GM20431 (cell line): ENCODE results near the gene BCL2L11.

ENCODE experiments used
- in situ Hi-C: fragments of 300-500 bp; cut with MseI, MboI; formaldehyde crosslinking; loops from one replicate; pipeline ENCODE4 v1.15.0; 2020; ENCODE audit warnings: low sequenced_read_pairs; ENCODE audit not compliant: unreplicated experiment

Gene BCL2L11

DNA sequence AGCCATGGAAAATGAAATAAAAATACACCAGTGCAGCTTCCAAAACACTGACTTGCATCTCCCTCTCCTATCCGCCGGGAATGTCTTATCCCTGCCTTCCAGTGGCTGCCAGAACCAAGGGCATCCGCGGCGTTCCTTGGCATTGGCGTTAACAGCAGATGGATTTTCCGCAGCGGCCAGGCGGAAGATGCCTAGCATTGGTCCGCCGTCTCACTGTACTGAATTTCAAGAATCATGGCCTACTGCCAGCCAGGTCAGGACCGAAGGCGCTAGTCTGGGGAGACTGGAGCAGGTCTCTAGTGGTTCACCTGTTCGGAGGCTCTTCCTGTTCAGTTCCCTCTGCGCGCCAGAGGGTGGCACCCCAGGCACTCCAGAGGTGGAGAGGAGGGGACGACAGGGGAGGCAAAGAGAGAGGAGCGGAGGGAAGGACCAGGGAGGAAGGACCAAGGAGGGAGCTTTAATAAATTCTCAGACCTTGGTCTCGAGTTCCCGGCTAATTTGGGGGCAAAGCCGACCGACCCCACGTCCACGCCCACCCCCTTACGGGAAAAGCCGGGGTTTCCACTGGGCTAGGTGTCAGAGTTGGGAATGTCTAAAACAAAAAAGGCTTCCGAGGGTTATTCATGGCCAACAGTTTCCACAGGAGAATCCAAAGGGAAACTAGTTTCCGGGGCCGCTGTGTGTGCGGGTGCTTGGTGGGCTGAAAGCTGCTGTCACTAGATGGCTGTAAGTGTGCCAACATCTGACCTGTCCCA is 3.7 kb upstream of the BCL2L11 start:
- in situ Hi-C loops, result no loop called here

DNA sequence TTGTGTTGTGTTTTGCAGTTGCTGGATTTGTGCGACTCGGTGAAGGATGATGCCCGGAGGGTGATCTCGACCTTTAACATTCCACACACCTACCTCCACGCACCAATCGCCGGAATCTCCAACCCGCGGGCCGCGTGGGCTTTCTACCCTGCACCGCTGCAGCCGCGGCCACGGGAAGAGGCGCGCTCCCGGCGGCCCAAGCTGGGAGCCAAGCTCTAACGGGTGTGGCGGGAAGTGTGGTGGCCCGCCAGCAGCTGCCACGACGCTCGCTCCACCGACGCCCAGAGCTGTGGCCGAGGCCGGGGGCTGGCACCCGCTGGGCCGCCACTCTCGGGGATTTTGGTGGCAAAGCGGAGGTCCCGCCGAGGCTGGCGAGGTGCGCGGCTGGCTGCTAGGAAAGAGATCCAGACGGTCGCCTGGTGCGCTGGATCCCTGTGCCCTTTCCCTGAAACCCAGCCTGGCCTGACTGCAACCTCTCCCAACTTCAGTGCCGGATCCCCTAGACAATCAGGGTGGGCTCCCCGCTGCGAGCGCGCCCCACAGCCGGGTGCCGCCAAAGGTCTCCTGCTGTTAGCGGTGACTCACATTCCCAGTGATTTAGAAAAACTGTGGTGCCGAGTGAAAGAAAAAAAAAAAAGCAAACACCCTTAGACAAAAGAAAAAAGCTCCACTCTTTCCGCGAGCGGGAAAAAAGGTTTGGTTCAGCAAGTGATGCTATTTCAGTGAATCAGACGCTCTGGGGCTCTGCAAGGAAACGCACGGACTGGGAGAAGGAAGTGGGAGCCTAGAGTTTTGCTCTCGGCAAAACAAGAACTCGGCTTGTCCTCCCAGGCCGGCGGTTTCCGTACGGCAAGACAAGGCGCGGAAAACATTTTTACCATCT is 2.9 kb upstream of the BCL2L11 start:
- in situ Hi-C loops, result no loop called here

DNA sequence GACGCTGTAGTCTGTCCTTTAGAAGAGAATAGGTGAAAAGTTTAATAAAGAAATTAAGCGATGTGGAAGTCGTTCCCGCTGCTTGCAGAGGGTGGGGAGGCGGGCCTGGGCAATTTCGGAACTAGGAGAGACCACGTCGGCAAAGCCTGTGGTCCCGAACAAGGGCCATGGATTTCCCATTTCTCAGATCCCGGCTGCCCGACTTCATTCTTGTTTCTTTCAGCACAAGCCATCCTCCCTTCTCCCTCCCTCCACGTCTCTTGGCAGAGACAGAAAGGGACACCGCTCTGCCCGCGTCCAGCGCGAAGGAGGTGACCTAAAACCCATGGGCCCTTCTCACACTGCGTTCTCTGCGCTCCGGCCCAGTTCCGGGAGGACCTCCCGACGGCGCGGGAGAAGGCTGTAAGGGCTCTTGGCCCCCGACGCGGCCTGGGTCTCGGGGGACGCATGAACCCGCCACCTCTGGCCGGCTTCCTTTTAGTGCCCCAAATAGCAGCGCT is 2.2 kb upstream of the BCL2L11 start:
- in situ Hi-C loops, result no loop called here

DNA sequence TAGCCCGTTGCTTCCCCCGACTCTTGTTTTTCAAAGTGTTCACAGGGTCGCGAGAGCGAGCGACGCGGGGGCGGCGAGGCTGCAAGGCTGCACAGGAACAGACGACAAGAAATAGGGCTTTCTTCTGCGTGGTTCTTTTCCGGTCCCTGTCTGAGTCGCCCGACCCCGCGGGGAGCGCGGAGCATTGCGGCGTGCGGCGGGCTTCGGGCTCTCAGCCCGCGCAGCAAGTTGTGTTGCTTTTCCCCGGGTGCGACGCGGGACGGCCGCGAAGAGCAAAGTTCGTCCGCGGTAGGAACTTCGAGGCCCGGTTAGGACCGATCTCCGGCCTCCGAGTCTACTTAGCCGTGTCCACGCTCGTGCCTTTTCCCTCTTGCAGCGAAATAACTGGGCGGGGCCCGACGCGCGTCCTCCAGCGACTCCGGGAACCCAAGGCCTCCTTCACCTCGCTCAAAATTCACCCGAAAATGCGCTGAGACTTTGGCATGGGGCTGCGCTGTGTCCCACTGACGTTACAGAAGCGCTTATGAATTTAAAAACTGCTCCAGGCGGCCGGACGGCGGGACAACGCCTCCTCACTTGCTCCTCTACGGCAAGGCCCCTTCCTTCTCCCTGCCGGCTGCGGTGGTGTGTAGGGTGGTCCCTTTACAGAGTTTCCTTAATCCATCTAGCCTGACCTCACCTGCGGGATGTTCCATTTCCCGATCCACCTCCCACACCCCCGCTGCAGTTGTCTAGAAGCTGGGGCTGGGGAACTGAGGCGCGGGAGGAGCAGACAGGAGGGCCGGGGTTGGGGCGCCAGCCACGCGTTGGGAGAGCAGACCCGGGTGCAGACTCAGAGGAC is 1.5 kb upstream of the BCL2L11 start:
- in situ Hi-C loops, result no loop called here

GRCh38 chr2:111119822-111120252 is 877 bp upstream of the BCL2L11 start:
- in situ Hi-C loops, result no loop called here

DNA sequence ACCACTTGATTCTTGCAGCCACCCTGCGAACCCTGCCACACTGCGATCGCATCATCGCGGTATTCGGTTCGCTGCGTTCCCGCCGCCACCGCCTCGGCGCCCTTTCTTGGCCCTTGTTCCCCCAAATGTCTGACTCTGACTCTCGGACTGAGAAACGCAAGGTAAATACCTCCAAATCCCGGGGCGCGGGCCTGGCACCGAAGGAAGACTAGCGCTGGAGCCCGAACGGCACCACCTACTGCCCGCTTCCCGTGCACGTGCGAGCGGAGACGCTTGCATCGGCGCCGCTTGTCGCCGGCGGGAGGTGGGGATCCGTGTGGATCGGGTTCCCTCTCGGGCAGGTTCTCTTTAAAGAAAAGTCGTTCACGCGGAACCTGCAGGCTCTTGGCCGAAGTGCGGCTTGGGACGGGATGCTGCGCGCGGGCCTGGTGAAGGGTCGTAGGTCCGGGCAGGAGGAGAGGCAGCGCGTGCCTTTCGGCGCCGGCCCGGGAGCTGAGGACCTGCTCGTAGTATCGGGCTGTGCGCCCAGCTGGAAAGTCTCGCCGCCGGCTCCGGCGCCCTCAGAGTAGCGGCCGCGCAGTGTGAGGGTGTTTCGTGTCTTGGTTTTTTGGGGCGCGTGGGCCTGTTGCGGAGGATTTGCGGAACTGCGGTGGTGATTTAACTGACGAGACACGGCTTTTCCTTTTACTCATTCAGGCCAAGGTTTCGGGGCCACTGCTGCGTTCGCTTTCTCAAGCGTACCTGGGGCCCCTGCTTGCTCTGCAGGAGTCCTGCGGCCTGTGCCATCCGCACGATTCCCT is 514 bp downstream of the BCL2L11 start:
- in situ Hi-C loops, result no loop called here

GRCh38 chr2:111121828-111122630 is 1.3 kb downstream of the BCL2L11 start:
- in situ Hi-C loops, result no loop called here

DNA sequence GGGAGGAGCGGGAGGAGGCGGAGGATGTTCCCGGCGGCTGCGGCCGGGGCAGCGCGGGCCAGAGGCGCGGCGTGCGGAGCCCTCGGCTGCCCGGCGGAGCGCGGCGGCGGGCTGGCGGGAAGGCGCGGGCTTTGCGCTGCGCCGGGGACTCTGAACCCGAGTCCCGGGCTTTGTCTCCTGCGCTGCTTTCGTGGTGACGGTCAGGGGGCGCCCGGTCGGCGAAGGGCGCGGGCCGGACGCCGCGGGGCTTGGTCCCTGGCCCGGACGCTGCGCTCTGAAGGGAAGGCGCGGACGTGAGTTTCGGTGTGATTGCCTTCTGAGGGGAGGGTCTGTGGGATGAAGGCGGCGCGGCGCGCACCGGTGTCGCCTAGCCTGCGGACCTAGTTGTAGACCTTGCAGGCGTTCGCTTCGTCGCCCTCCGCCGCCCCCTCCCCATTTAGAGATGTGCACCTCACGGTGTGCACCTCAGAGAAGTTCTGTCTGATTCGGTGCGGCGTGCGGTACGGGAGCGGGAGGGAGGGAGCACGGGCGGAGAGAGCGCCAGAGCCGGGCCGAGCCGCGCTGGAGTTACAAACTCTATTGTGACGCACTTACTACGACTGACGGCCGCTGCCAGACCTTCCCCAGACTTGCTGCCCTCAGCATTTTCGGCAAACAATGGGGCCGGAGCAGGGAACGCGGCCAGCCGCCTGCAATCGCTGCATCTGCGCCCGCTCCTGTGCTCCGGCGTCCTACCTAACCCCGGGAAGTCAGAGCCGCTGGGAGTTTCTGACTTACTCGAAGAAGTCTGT is 2.1 kb downstream of the BCL2L11 start:
- in situ Hi-C loops, result no loop called here

- in situ Hi-C loops, result no loop called here
These were observed 3.0 kb downstream of the BCL2L11 start for GRCh38 chr2:111123751-111124150.

DNA sequence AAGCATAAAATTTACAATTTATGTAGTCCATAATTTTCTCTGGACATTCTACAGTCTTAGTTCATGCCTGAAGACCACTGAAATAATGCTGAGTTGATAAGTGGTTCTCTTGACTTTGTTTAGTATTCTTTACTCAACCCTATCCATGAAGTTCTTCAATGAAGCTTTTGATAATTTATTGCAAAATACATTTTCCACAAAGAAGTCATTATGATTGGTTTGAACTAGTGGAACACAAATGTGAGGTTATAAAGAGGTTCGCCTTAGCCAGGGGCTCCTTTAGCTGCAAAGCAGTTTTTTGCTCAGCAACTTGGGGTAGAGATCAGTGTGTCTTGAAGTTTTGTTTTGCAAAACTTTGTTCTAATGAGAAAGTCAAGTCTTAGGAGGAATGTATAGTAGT is 5.9 kb downstream of the BCL2L11 start:
- in situ Hi-C loops, result no loop called here

- in situ Hi-C loops, result no loop called here
These were observed 6.6 kb downstream of the BCL2L11 start for GRCh38 chr2:111127351-111127750.

- in situ Hi-C loops, result no loop called here
These were observed 7.4 kb downstream of the BCL2L11 start for GRCh38 chr2:111128096-111128495.

DNA sequence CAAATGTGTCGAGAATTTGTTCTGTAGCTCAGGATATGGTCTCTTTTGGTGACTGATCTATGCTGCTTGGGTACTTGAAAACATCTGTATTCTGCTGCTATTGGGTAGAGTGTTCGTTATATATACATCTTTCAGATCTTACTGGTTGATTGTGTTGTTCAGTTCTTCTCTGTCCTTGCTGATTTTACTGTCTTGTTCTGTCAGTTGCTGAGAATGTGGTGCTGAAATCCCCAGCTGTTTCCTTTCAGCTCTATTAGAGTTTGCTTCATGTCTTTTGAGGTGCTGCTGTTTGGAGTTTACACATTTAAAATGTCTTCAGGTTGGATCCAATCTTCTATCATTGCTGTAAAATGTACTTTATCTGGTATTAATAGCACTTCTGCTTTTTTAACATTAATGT is 12.9 kb downstream of the BCL2L11 start:
- in situ Hi-C loops, result no loop called here

- in situ Hi-C loops, result no loop called here
These were observed 13.3 kb downstream of the BCL2L11 start for GRCh38 chr2:111134055-111134454.

- in situ Hi-C loops, result no loop called here
These were observed 14.7 kb downstream of the BCL2L11 start for GRCh38 chr2:111135237-111135909.

- in situ Hi-C loops, result no loop called here
These were observed 15.2 kb downstream of the BCL2L11 start for GRCh38 chr2:111135910-111136297.

DNA sequence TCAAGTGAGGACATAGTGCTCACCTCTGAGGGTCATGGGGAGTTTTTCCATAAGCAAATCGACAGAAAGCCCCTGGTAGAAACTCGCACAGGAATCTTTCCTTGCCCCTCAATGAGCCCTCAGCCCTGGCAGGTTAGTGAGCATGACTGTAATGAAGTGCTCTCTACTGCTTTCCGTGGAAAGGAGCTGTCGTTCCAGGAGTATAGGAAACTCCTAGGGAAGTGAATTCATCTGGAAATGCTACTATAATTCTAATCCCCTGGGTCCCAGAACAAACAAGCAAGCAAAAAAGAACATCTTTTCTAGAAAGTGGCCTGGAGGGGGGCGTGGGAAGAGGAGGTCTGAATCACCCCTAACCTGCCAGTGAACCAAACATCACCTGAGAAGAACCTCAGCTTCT is 18.1 kb downstream of the BCL2L11 start:
- in situ Hi-C loops, result no loop called here
